Hindlimb muscle (tissue), 1 donor: ENCODE measurements around the gene RALGPS2. TPM values are rescaled to one million over a fixed set of nuclear protein-coding genes. Genes with fewer than 3 reads are reported as not detected.

Experiments used
- DNase-seq: peaks from one replicate; pipeline ENCODE4 v3.0.0-alpha.2; 2013
- polyA plus RNA-seq: library from polyadenylated mRNA; unstranded; fragments of 120-200 nt; gene quantifications from one replicate; pipeline ENCODE4 v1.2.1, GENCODE V29; 2013; ENCODE audit not compliant: insufficient read length

RALGPS2 gene
- polyA plus RNA-seq, 1 donor, result 41.1 TPM

DNA sequence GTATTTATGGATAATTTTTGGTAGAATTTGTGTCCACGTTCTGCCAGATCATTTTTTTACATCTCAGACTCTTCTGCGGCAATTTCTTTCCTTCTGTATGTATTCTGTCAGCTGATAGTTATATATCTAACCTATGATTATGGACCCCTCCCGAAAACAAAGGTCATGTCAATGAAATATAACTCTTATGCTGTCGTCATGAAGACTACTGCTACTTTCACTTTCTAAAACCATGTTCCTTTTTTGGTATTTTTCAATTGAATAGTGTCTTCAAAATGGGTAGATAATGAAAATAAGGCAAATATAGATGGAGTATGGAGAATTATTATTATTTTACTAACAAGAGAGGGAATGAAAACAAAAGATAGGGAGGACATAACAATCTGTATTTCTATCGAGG lies 142.6 kb downstream of the RALGPS2 start:
- peak; percentile 67 for DNase-seq

DNA sequence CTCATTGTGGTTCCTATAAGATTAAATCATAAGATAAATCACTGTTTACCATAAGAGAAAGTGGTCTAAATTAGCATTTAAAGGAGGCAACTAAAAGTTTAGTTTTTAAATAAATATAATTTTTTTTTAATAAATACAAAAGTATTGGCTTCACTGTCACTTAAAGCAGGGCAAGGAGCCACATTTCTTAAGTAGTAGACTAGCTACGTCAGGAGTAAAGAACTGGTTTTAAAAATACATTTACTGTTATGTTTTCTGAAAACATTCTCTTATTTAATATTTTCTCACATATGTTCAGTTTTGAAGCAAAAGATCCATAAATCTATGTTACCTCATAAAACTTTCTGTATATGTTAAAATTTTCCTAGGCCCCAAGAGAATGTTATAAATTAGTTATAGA lies 143.7 kb downstream of the RALGPS2 start:
- DNase-seq, result no peak

DNA sequence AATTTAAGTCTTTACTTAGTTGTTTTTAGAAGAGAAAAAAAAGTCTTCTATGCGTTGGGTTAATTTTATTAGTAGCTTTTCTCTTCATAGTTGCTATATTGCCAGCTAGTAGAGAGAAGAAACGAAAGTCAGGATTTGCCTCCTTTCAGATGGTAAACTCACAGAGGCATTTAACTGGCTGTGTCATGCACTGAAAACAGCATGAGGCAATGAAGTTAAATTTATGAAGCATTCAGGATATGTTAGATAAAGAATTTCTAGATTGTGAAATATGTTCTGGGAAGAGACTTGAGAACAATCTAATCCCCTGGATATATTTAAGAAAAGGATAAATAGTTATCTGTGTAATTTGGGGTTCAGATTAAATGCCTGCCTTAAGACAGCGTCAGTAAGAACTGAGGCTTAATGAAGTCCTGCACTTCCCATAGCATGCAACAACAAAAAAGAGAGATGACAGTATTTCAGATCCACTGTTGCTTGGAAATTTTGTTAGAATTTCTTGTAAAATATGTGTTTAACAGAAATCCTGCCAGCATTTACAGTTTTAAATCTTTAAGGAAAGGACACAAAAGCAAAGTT lies 144.2 kb downstream of the RALGPS2 start:
- DNase-seq, result no peak

DNA sequence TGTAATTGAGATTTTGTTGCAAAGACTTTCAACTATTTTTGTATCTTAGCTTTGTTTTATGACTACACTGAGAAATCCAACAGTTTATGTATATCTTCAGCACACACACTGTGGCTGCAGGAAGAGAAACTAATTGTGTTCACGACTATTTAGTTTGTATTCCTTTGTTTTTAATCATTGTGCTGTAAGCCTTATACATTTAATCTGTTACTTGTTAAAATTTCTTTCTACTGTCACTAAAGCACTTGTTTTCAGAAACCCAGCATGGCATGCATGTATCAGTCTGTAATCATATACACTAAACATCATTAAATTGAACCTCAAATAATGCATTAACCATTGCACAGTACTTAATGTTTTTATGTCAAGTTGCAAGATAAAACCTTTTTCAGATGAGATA lies 145.2 kb downstream of the RALGPS2 start:
- no peak for DNase-seq

- DNase-seq, result peak; percentile 83
Observed at GRCh38 chr1:178870944-178871343, 145.9 kb downstream of the RALGPS2 start, which contains the start of gene ANGPTL1. TSS of gene ANGPTL1 (minus strand) at chr1:178871077. CDS start at chr1:178865776, 5,301 bp downstream.

- DNase-seq, result no peak
Observed at GRCh38 chr1:178871551-178872320, 146.7 kb downstream of the RALGPS2 start.

DNA sequence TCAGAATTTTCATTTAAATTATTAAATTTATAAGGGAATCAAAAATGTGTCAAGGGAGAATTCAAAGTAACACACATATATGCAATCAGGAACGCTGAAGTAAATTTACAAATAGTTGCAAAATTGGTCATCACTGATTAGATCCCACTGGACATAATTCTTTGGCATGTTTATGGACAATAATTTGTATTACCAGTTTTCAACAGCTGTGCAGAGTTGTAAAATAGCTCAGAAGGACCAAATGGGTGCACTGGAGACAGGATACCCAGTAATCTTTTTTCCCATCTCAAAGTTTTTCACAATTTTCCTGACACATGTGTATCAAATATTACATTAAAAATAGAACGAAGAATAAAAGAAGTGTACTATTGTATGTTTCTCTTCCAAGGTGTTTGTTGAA lies 149.9 kb downstream of the RALGPS2 start:
- DNase-seq, result no peak

- DNase-seq, result no peak
Observed at GRCh38 chr1:178875936-178876335, 150.9 kb downstream of the RALGPS2 start.

- DNase-seq, result no peak
Observed at GRCh38 chr1:178877896-178878295, 152.9 kb downstream of the RALGPS2 start.

DNA sequence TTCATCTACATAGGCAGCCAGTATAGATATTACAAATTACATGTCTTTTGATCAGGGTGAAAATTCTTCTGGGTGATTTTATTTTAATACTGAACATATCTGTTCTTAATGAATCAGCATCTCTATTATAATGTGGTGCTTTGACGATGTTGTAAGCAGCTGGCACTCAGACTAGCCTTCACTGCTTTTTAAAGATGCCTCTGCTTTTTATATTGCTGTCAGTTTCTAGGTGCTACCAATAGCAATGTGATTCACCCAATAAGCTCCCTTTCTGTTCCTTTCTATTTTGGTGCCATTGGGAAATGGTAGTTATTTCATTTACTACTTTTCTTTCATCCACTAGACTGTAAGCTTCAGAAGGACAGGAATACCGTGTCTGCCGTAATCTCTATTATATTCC lies 156.9 kb downstream of the RALGPS2 start:
- no peak for DNase-seq

- no peak for DNase-seq
Observed at GRCh38 chr1:178885869-178886268, 160.8 kb downstream of the RALGPS2 start.

GRCh38 chr1:178886551-178886950 lies 161.5 kb downstream of the RALGPS2 start:
- no peak for DNase-seq

DNA sequence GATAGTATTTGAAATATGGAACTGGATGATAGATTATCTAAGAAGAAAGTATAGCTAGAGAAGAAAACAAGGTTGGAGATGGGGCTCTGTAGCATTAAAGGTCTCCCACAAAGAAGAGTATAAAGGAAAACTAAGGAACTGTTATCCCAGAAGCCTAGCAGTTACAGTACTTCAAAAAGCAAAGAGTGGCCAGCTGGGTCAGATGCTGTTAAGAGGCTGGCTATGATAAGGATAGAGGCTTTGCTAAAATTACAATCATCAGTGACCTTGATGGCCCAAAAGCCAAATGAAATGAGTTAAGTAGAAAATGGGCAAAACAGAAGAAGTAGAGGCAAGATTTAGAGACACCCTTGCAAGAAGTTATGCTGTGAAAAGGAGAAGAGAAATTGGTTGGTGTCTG lies 170.9 kb downstream of the RALGPS2 start:
- DNase-seq, result no peak

- DNase-seq, result no peak
Observed at GRCh38 chr1:178898401-178898800, 173.4 kb downstream of the RALGPS2 start.

- no peak for DNase-seq
Observed at GRCh38 chr1:178899402-178899801, 174.4 kb downstream of the RALGPS2 start.

- DNase-seq, result no peak
Observed at GRCh38 chr1:178901482-178902125, 176.6 kb downstream of the RALGPS2 start.

DNA sequence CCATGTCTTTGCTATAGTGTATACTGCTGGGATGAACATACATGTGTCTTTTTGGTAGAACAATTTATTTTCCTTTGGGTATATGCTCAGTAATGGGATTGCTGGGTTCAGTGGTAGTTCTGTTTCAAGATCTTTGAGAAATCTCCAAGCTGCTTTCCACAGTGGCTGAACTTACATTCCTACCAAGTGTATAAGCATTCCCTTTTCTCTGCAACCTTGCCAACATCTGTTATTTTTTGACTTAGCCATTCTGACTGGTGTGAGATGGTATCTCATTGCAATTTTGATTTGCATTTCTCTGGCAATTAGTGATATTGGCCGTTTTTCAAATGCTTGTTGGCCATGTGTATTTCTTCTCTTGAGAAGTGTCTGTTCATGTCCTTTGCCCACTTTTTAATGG lies 183.3 kb downstream of the RALGPS2 start:
- no peak for DNase-seq

DNA sequence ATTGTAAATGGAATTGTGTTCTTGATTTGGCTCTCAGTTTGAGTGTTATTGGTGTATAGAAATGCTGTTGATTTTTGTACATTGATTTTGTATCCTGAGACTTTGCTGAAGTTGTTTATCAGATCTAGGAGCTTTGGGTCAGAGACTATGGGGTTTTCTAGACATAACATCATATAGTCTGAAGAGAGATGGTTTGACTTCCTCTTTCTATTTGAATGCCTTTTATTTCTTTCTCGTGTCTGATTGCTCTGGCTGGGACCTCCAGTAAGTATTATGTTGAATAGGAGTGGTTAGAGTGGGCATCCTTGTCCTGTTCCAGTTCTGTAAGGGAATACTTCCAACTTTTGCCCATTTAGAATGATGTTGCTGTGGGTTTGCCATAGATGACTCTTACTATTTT lies 185.0 kb downstream of the RALGPS2 start:
- DNase-seq, result no peak

GRCh38 chr1:178912597-178912996 lies 187.6 kb downstream of the RALGPS2 start:
- no peak for DNase-seq

DNA sequence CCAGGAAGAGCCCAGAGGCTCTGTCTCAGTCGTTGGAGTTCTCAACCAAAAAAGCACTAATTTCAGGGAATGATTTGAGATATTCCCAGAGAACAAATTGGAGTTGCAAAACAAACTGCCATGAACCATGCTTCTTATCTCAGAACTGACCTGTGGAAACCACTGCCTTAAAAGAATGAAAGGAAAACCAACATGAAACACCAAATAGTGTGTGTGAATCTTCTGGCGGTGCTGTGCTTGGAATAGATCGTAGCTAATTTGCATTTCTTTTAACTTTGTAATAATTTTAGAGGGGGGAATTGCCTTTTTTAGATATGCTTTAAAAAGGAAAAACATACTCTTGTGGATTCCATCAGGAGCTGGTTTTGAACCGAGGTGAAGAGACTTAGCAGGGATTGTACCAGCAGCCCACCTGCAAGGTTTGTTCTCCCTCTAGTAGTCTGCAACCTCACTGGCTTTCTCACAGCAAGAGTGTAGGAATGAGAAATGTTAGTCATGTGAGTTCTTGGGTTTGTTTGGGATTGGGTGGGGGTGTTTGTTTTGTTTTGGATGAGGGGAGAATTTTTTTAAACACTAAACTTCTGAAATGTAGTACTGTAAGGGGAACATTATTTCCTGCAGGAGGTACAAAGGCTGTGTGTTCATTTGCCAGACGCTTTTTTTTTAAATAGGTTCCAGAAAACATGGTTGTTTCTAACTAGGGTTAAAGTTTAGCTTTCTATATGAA lies 191.6 kb downstream of the RALGPS2 start:
- no peak for DNase-seq

DNA sequence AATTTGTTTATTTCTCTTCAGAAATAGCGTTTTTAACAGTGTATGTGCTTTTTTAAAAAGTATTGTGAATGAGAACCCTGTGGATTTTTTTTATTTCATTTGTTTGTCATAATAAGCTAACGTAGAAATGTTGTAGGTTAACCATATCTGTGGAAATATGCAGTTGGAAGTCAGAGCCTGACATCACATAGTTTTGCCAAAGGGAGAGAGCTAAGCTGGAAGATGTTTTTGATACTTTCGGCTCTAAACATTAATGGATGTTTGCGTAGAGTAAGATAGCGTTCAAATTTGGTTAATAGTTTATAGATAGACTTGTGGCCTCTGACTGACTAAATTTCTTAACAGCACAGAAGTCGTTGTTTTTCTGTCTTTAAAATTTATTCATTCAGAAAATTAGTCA lies 193.3 kb downstream of the RALGPS2 start:
- no peak for DNase-seq

DNA sequence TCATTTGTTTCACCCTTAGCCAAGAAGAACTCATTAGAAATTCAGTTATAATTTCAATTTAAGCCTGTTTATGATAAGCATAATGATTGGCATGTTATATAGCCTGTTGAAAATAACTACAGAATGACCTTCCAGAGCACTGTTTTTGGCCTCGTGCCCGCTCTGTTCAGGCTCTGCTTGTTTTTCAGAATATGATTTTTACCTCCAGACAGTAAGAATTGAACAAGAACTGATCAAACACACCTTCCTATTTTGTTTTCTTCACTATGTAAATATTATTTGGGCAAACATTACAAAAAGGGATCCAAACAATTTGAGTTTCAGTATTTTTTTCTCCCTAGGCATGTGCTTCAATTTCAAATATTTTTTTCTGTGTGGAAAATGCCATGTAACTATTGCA lies 193.9 kb downstream of the RALGPS2 start:
- DNase-seq, result no peak

GRCh38 chr1:178919581-178919980 lies 194.5 kb downstream of the RALGPS2 start:
- DNase-seq, result no peak
